Stimulated activated CD4-positive, alpha-beta T cell treated with anti-CD3 and anti-CD28 coated beads, Interleukin-12 subunit alpha, Interleukin-12 subunit beta, amount 100 ng/mL, for 24 hours (primary cell): ENCODE data around the gene ZNF2.

Experiments
- DNase-seq, 2 experiments: peaks; one replicate each; pipeline ENCODE4 v3.0.0-alpha.2; 2020; ENCODE audit warnings: low read depth in 2 of 2

ZNF2 gene

GRCh38 chr2:95165371-95166064 lies at the start of gene ZNF2:
Gene ZNF2, plus strand, starts transcription at chr2:95165809. Its CDS starts 10,418 bp downstream, at chr2:95176227.
- DNase-seq: peak; percentile 96 to 98

- no peak for DNase-seq
These were observed 44.6 kb upstream of the ZNF2 start for GRCh38 chr2:95121093-95121406.

- peak; percentile 78 to 90 for DNase-seq
These were observed 44.0 kb upstream of the ZNF2 start, which contains the start of gene MRPS5 for GRCh38 chr2:95121407-95122196. Gene MRPS5, minus strand, starts transcription at chr2:95121808. Its CDS starts 17 bp downstream, at chr2:95121791.

DNA sequence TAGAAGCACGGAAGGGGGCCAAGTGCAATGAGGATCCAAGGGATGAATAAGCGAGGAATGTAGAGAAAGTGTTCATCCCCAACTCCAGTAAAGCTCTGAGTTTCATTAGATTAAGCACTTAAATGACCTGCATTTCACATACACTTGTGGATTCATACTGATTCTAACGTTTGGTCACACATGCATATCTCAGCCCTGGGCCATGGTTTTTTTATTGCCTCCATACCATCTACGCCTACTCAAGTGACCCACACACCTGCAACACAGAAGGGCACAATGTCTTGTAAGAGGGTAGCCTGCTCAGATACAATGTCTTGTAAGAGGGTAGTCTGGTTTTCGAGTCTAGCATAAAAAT lies 43.4 kb upstream of the ZNF2 start:
- no peak for DNase-seq

GRCh38 chr2:95138702-95139101 lies 26.9 kb upstream of the ZNF2 start:
- DNase-seq: no peak

DNA sequence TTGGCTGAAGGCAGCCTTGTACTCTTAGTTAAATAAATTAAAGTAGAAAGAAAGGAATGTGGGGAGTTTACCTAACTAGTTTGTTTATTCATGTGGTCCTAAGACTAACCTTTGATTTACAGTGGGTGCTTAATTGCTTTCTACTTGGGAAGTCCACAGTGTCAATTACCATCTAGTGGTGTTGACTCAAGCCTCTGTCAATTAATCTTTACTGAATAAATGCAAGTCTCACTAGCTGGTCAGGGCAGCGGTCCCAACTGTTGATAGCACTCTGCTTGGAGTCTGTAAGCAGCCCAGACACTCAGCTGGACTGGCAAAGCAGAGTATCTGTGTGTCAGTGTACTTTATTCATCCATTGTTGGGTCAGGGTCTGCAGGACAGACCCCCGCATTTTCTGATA lies 21.8 kb upstream of the ZNF2 start:
- DNase-seq: no peak

GRCh38 chr2:95149397-95149984 lies 16.1 kb upstream of the ZNF2 start:
- DNase-seq: no peak

- DNase-seq: no peak
These were observed 7.2 kb upstream of the ZNF2 start for GRCh38 chr2:95158441-95158840.

GRCh38 chr2:95158891-95159619 lies 6.6 kb upstream of the ZNF2 start:
- peak in 1 of 2 experiments; percentile 8 for DNase-seq

- peak; percentile 43 to 60 for DNase-seq
These were observed 5.7 kb upstream of the ZNF2 start, which contains the start of gene ZNF514 for GRCh38 chr2:95159690-95160449. Gene ZNF514, minus strand, starts transcription at chr2:95159848. Its CDS starts 6,595 bp downstream, at chr2:95153253.

DNA sequence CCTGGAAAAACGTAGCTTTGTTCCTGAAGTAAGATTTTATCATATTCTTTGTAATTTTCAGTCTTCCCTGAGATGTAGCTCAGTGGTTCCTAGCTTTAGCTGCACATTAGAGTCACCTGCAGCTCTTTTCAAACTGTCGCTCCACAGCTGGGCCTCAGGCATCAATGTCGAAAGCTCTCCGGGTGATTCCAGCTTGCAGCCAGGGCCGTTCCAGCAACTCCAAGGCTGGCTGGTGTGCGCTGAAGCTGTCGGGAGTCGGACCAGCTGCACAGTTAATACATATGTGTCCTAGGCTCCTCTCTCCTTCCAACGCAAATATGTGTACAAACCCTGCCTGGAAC lies 609 bp upstream of the ZNF2 start:
- no peak for DNase-seq

GRCh38 chr2:95166065-95166763 lies 605 bp downstream of the ZNF2 start:
- DNase-seq: no peak

GRCh38 chr2:95171902-95172301 lies 6.3 kb downstream of the ZNF2 start:
- no peak for DNase-seq

- no peak for DNase-seq
These were observed 8.5 kb downstream of the ZNF2 start for GRCh38 chr2:95174031-95174542.

- no peak for DNase-seq
These were observed 13.8 kb downstream of the ZNF2 start for GRCh38 chr2:95179451-95179850.

- DNase-seq: no peak
These were observed 16.2 kb downstream of the ZNF2 start for GRCh38 chr2:95181774-95182173.

DNA sequence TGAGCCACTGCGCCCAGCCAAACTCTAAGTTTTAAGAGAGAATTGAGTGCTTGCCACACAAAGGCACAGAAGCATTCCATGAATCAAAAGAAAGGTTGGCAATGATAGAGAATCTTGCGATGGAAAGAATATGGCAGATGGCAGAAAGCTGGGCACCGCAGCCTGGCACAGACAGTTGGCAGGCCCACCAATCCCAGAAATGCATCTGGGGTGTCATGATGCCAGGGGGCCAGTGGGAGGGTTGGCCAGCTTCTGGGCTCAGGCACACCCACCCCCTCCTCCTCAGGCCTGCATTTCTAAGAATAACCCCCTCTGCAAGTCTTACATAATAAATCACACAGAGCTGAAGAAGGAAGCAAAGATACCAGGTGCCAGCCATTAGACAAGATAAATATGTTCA lies 19.6 kb downstream of the ZNF2 start:
- DNase-seq: no peak

GRCh38 chr2:95185973-95186372 lies 20.4 kb downstream of the ZNF2 start:
- DNase-seq: no peak

DNA sequence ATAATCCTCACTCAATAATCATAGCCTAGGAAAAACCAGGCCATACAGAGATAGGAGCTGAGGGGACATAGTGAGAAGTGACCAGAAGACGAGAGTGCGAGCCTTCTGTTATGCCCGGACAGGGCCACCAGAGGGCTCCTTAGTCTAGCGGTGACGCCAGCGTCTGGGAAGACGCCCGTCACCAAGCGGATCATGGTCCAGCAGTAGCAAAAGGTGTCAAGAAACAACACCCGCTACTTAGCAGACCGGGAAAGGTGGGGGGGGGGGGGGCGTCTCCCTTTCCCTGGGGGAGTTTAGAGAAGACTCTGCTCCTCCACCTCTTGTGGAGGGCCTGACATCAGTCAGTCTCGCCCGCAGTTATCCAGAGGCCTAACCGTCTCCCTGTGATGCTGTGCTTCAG lies 27.3 kb downstream of the ZNF2 start:
- peak in 1 of 2 experiments; percentile 35 for DNase-seq

GRCh38 chr2:95203911-95204310 lies 38.3 kb downstream of the ZNF2 start:
- DNase-seq: no peak

GRCh38 chr2:95204396-95204795 lies 38.8 kb downstream of the ZNF2 start:
- DNase-seq: no peak
